Dermis microvascular lymphatic vessel endothelial cell (primary cell): ENCODE measurements around the gene NFATC3. TPM values are rescaled to one million over a fixed set of nuclear protein-coding genes. Genes with fewer than 3 reads are reported as not detected.

Source experiments
- DNase-seq, 2 donors: peaks; one replicate each; pipeline versions ENCODE4 v3.0.0 to v3.0.0-alpha.2; 2010; ENCODE audit warnings: low read depth in 2 of 2
- total RNA-seq: library from RNA; depleted of rRNA; stranded (reverse); fragments of >200 nt; gene quantifications from 2 replicates; pipeline ENCODE4 v1.2.1, GENCODE V29; 2014

NFATC3 gene
- total RNA-seq, 1 donor from 2014 or later: 15.7 TPM

DNA sequence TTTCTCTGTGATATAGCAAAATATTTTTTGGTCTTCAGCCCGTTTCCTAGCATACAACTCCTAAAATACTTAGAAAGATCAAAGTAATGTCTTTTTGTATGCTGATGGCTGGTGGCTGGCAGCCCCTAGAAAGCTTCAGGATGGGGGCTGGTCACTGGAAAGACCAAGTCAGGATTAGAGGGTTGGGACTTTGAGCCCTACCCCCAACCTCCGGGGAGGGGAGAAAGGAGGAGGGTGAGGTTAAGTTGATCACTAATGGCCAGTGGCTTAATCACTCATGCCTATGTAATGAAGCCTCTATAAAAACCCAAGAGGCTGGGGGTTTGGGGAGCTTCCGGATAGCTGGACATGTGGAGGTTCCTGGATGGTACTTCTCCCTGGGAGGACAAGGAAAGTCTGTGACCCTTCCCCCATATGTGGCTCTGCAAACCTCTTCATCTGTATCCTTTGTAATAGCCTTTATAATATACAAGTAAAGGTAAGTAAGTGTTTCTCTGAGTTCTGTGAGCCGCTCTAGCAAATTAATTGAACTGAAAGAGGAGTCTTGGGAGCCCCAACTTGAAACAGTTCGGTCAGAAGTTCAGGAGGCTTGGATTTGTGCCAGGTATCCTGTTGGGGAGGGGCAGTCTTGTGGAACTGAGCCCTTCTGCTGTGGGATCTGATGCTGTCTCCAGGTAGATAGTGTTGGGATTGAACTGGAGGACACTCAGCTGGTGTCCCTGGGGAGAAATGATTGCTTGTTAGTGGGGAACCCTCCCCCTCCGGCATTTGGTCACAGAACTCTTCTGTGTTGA, 182.6 kb downstream of the NFATC3 start:
- no peak for DNase-seq

DNA sequence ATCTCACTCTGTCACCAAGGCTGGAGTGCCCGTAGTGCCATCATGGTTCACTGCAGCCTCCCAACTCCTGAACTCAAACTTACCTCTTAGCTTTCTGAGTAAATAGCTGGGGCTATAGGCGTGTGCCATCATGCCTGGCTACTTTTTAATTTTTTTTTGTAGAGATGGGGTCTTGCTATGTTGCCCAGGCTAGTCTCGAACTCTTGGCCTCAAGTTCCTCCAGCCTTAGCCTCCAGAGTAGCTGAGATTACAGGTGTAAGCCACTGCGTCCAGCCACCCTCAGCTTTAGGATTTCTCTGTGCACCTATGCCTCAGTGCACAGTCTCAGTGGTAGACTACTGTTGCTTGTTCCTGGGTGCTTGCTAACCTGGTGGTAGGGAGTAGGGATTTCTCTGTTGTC, 184.6 kb downstream of the NFATC3 start:
- no peak for DNase-seq

DNA sequence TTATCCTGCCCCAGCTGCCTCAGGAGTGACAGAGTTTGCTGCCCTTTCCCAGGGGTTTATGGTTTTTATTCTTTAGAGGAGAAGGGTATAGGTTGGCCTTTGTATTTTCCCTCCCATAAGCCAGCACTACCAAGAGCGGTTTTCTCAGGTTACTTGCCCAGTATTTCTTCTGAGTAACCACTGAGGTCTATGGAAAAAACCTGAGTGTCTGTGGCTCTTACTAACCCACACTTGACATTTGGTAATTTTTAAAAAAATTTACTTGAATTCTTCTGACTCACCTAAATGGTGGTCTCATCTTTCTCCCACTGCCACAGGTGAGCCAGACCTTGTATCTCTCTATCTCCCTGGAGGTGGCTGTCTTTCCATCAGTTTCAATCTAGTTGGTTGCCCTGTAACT, 185.2 kb downstream of the NFATC3 start:
- no peak for DNase-seq

- DNase-seq: no peak
These were observed 187.5 kb downstream of the NFATC3 start for GRCh38 chr16:68272507-68273209.

DNA sequence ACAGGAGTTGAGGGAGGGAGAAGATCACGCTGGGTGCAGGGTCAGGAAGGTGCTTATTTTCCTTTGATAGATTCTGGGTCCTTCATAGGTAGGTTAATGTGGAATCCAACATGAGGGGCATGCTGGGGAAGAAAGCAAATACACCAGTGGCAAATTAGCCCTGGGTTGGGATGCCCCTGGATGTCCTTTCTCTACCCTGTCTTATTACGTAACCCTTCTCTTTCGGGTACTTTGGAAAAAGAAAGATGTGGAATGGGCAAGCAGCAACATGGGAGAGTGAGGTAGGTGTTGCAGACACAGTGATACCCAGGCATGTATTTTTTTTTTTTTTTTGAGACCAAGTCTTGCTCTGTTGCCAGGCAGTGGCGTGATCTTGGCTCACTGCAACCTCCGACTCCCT, 188.3 kb downstream of the NFATC3 start:
- no peak for DNase-seq

DNA sequence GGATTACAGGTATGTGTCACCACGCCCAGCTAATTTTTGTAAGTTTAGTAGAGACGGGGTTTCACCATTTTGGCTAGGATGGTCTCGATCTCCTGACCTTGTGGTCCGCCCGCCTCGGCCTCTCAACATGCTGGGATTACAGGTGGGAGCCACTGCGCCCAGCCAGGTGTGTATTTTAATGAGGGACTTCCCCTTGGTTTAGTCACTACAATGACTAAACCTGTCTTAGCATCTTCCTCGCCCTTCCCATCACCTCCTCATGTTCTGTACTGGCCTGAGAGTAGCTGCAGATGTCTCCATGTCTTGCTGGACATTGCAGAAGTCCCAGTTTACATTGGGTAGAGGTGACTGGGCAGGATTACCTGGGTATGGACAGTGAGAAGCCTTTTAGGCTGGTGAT, 188.7 kb downstream of the NFATC3 start:
- no peak for DNase-seq

DNA sequence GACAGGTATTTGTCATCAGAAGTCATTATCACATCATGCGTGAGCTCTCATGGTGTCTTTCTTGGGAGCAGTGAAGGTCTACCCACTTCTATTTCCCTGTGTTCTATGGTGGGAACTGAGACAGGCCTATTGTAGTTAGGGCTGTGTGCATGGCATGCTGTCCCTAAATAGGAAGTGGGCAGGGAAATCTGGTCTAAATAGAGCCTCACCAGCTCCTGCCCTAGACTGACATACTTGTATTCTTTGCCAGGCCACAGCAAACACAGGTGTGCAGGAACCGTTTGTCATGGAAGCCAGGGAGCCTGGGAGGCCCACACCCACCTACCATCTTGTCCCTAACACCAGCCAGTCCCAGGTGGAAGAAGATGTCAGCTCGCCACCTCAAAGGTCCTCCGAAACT, 189.3 kb downstream of the NFATC3 start:
- no peak for DNase-seq

DNA sequence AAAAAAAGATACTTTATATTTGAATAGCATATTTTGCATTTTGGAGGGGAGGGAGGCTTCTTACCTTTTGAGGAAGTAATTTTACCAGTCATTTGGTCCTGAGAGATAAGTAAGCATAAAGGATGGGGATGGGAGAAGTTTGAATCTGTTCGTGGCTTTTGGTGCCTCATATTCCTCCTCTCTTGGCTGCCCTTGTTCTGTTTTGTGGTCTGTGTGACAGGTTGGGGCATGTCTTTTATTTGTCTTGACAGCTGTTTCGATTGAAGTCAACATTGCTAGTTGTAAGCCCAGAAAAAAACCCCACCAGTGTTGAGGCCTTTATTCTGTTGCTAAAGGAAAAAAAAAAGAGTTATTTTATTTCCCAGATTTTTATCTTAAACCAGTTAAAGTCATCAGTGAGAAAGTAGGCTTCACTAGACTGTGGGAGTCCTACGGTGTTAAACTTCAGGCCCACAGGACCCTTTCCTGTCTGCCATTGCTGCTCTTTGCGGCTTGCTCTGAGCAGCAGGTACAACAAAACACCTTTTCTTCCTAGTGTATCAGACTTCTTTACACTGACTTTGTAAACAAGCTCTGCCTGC, 190.5 kb downstream of the NFATC3 start:
- DNase-seq: no peak

DNA sequence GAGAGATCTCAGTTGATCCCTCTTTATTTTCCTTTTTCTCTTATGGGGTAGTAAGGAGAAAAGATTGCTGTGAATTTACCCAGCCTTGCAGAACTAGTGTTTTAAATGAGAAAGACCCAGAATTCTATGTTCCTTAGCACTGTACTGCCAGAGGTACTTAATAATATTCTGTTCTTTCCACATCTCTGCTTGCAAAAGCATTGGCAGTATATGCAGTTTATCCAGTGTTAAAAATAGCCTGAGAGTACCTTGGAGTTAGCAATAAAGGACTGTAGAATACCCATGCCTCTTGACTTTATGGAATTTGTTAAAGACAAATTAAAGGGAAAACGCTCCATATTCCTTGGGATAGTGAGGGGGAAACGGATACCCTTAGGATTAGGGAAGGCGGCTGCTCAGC, 191.1 kb downstream of the NFATC3 start:
- no peak for DNase-seq

Other genes starting within 250 kb of the NFATC3 start
- 30.2 and 40.0 TPM in 2 replicates for gene THAP11, start 243.1 kb upstream of the NFATC3 start, total RNA-seq
- gene NUTF2, start 238.4 kb upstream of the NFATC3 start, total RNA-seq: 214 and 283 TPM in 2 replicates
- 14.5 and 20.0 TPM in 2 replicates for gene CENPT, start 237.7 kb upstream of the NFATC3 start, total RNA-seq
- 52.2 and 64.1 TPM in 2 replicates for gene EDC4, start 212.3 kb upstream of the NFATC3 start, total RNA-seq
- gene NRN1L, start 200.5 kb upstream of the NFATC3 start, total RNA-seq: 0.13 TPM in 2 replicates
- gene PSKH1, start 192.1 kb upstream of the NFATC3 start, total RNA-seq: 8.7 and 17.6 TPM in 2 replicates
- 0.25 and 0.26 TPM in 2 replicates for gene CTRL, start 153.5 kb upstream of the NFATC3 start, total RNA-seq
- gene PSMB10, start 148.5 kb upstream of the NFATC3 start, total RNA-seq: 76.5 and 89.4 TPM in 2 replicates
- 1.8 and 5.7 TPM in 2 replicates for gene LCAT, start 141.2 kb upstream of the NFATC3 start, total RNA-seq
- gene SLC12A4, start 116.7 kb upstream of the NFATC3 start, total RNA-seq: 46.7 and 97.0 TPM in 2 replicates
- gene DPEP3, start 104.9 kb upstream of the NFATC3 start, total RNA-seq: 0.13 TPM in 1 of 2 replicates, not detected in the other
- 4.1 and 25.5 TPM in 2 replicates for gene DPEP2, start 85.9 kb upstream of the NFATC3 start, total RNA-seq
- not detected in 2 replicates for gene DPEP2NB, start 69.5 kb upstream of the NFATC3 start, total RNA-seq
- 14.5 and 27.6 TPM in 2 replicates for gene DDX28, start 62.1 kb upstream of the NFATC3 start, total RNA-seq
- 19.4 and 22.5 TPM in 2 replicates for gene DUS2, start 62.1 kb upstream of the NFATC3 start, total RNA-seq
- gene ESRP2, start 150.8 kb downstream of the NFATC3 start, total RNA-seq: 0.77 and 2.1 TPM in 2 replicates
- gene PLA2G15, start 160.0 kb downstream of the NFATC3 start, total RNA-seq: 17.7 and 35.3 TPM in 2 replicates
- gene SLC7A6, start 179.2 kb downstream of the NFATC3 start, total RNA-seq: 10.5 and 15.2 TPM in 2 replicates
- gene SLC7A6OS, start 225.6 kb downstream of the NFATC3 start, total RNA-seq: 8.1 and 10.9 TPM in 2 replicates
- gene PRMT7, start 225.6 kb downstream of the NFATC3 start, total RNA-seq: 24.5 and 32.5 TPM in 2 replicates